DOHH2 (cell line): Measurements from ENCODE around the gene WDR77.

Source experiments
- CTCF ChIP-seq: fragments of 200-600 bp; sonication (generic); IDR thresholded peaks from one replicate; pipeline ENCODE4 v1.5.1; 2014; ENCODE audit warnings: antibody characterized with exemption, mild to moderate bottlenecking, low read depth, low read length; ENCODE audit not compliant: poor library complexity, severe bottlenecking
- EZH2phosphoT487 ChIP-seq: fragments of 200-600 bp; sonication (generic); IDR thresholded peaks from 2 replicates; pipeline ENCODE4 v1.6.1; 2017; ENCODE audit warnings: borderline replicate concordance, mild to moderate bottlenecking, antibody characterized with exemption, low read length, moderate library complexity, mixed read lengths

GRCh38 chr1:111487133-111487532 lies 38.1 kb upstream of the WDR77 start:
- TF ChIP-seq CTCF, result no peak
- TF ChIP-seq EZH2phosphoT487, result no peak
